C1 segment of cervical spinal cord (tissue), 14 donors: Measurements from ENCODE around the gene CTNS.

ENCODE experiments used
- DNase-seq, 14 donors: peaks; one replicate each; lab custom pipeline; 2025; lab: John Stamatoyannopoulos, UW

Gene CTNS

GRCh38 chr17:3658784-3659449 lies 22.4 kb downstream of the CTNS start:
- no peak for DNase-seq

DNA sequence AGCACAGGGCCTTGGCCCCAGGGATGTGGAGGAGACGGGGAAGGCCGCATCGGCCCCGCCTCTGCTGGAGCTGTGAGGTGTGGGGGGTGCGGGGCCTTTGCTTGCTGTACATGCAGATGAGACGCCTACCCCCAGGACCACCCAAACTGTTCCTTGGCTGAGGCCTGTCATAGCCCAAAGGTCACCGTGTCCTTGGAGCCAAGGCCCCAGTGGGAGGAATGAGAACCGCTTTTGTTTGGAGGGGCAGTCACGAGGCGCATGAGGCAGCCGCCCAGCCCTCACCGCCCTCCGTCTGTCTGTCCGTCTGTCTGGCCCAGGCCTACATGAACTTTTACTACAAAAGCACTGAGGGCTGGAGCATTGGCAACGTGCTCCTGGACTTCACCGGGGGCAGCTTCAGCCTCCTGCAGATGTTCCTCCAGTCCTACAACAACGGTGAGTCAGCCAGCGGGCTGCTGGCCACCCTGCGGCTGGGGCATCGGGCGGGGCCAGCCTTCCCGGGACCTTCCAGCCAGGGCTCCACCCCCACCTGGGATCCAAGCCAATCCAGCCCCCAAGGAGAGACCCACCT lies 23.1 kb downstream of the CTNS start:
- DNase-seq: peak in 7 of 14 donors; percentile 22 to 76 (median 44)

GRCh38 chr17:3660311-3660891 lies 23.8 kb downstream of the CTNS start:
- DNase-seq: peak in 6 of 14 donors; percentile 32 to 69 (median 49)

DNA sequence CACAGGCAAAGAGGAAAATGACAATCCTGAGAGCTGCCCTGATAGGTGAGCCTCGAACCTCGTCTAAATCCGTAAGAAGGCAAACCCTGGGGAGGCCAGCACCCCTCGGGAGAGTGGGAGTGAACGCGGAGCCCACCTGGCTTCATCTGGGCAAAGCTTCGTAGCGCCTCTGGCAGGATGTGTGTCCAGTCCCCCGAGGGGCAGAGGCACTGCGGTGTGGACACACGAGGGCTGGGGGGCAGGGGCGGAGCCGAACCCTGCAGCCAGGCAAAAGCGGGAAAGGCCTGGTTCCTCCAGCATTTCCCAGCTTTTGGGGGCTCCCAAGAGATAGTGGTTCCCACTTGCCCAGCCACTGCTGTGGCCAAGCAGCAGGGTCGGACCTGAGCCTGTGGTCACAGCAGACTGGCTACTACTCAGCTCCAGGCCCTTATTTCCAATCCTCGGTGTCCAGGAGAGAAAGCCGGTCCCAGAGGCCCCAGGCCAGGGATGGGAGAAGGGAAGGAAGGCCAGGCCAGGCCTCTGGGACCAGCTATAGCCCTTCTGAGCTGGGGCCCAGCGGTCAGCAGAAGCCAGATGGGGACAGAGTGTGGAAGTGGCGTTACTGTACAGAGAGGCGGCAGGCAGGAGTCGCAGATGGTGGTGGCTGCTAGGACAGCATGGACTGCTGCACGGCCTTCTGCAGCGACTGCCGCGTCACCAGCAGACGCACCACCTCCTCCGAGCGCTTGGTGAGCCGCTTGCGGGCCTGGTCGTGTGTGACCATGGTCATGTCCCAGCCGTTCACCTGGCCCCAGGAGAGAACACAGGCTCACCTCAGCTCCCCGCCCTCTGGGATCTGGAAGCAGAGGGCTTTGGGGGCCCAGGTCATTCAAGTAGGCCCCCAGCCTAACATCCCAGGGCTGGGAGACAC lies 26.8 kb downstream of the CTNS start:
- DNase-seq: no peak

- peak in 10 of 14 donors; percentile 9 to 54 (median 41) for DNase-seq
These were observed 29.3 kb downstream of the CTNS start for GRCh38 chr17:3665834-3666233.

- no peak for DNase-seq
These were observed 30.0 kb downstream of the CTNS start for GRCh38 chr17:3666516-3666915.

- DNase-seq: peak in 6 of 14 donors; percentile 35 to 85 (median 76)
These were observed 31.1 kb downstream of the CTNS start for GRCh38 chr17:3667366-3668278.

GRCh38 chr17:3668279-3669084 lies 31.9 kb downstream of the CTNS start, which contains the start of the genes EMC6 and TAX1BP3:
Gene EMC6 (plus strand): TSS chr17:3668812. CDS start chr17:3669147, 335 bp downstream.
Gene TAX1BP3 (minus strand): TSS chr17:3668578. CDS start chr17:3668526, 52 bp downstream.
- DNase-seq: peak; percentile 82 to 100 (median 97)

DNA sequence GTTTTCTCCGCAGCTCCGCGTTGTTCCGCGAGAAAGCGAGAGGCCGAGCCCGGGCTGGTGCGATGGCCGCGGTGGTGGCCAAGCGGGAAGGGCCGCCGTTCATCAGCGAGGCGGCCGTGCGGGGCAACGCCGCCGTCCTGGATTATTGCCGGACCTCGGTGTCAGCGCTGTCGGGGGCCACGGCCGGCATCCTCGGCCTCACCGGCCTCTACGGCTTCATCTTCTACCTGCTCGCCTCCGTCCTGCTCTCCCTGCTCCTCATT lies 32.5 kb downstream of the CTNS start:
- DNase-seq: no peak

DNA sequence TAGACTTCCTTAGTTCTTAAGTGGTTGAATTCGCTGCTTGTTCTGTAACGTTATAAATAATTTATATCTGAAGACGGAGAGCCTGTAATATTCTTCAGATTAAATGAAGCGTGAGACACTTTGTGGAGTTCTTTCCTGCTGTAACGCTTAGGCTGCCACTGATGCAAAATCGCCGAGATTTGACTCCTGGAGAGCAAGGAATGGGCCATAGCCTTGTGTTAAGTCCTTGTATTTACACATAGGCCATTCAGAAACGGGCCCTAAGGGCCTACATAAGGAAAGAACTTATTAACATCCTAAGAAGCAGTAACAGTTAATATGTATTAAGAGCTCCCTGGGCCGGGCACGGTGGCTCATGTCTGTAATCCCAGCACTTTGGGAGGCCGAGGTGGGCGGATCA lies 33.0 kb downstream of the CTNS start:
- DNase-seq: no peak

DNA sequence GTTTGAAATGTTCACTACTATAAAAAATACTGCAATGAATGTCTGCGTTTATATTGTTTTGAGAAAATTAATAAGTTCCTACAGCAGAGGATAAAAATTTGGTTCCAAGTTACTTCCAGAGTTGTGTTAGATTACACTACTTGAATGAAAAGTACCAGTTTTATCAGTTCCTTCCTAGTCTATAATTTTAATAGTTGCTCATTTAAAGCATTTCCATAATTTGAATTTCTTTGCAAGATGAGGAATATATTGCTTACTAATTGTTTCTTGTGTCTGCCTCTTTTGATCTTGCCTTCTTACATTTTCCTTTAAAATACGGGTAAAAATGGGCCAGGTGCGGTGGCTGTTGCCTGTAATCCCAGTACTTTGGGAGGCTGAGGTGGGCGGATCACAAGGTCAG lies 36.0 kb downstream of the CTNS start:
- no peak for DNase-seq

DNA sequence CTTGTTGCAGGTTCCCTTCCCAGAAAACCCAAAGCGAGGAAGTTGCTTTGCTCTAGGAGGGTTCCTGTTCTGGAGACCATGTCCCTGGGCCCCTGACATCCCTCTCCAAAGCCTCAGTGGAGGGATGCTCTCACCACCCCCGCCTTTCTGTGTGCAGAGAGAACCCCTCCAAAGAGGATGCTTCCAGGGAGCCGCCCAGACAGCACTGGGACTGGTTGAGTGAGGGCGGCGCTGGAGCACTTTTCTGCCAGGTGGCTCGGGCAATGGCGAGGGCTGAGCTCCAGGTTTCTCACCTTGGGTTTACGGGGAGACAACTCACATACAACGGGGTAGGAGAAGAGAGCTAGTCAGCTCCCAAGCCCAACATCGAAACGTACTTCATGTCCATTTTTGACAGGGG lies 39.3 kb downstream of the CTNS start:
- DNase-seq: no peak

- DNase-seq: peak in 1 of 14 donors; percentile 20
These were observed 41.7 kb downstream of the CTNS start for GRCh38 chr17:3678095-3678820.

GRCh38 chr17:3678821-3679530 lies 42.4 kb downstream of the CTNS start:
- DNase-seq: no peak

DNA sequence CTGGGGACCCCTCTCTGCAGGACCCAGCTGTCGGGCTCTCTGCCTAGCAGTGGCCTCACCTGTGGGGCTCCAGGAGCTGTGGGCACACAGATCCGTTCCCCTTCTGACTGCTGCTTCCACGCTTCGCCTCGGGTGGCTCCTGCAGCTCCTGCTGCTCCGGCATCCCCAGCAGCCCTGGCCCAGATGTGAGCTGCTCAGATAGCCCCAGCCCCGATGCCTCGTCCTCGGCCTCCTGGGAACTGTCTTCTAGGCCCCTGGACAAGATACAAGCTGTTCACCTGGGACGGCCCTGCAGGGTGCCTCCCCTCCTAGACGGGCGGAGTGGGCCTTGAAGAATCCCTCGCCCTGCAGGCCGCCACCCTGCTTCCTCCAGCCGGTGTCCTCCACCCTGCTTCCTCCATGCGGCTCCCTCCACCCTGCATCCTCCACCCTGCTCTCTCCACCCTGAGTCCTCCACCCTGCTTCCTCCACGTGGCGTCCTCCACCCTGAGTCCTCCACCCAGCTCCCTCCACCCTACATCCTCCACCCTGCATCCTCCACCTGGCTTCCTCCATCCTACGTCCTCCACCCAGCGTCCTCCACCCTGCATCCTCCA lies 43.1 kb downstream of the CTNS start:
- no peak for DNase-seq

DNA sequence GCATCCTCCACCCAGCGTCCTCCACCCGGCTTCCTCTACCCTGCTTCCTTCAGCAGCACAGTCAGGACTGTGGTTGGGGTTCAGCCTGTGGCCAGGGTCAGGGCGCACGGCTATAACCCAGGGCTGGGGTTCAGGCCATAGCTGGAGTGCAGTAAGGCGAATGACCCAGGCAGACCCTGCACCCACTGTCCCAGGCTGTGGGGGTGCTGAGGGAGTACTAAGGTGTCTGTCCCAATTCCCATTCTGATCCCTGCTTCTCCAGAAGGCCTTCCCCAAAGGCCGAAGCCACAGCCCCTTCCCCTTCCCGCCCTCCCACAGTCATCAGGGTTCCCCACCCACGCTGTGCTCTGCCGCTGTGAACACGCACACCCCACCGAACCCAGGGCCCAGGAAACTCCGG lies 44.5 kb downstream of the CTNS start:
- no peak for DNase-seq

GRCh38 chr17:3681565-3681964 lies 45.0 kb downstream of the CTNS start:
- DNase-seq: no peak

DNA sequence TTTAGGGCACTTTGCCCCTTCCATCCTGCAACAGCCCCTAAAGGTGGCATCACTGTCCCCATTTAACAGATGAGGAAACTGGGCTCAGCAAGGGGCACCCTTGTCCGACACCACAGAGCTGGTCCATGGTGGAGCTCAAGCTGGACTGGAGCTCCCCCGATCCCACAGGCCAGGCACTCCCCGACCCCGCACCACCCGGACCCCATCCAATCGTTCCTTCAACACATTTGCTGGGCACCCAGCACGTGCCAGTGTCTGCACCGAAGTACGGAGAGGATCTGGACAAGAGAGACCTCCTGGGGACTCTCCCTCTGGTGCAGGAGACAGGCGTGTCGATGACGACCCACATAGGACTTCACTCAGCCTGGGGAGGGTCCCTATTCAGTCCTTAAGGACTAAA lies 45.5 kb downstream of the CTNS start:
- no peak for DNase-seq
